ENCODE measurements around the gene CLDN34.

CLDN34 gene

GRCh38 chrX:9966775-9967408, at the start of gene CLDN34:
TSS of gene CLDN34 (plus strand) at chrX:9967358. CDS start at chrX:9967358, 0 bp downstream.
- no peak for DNase-seq
- intact Hi-C loops (cut with DNase I) = no loop called here

- intact Hi-C loops (cut with DNase I) = no loop called here
- DNase-seq = no peak
Measured at GRCh38 chrX:9917861-9918260, 49.3 kb upstream of the CLDN34 start.

- intact Hi-C loops (cut with DNase I) = no loop called here
- no peak for DNase-seq
Measured at GRCh38 chrX:9919632-9920172, 47.5 kb upstream of the CLDN34 start.

GRCh38 chrX:9921407-9921806, 45.8 kb upstream of the CLDN34 start:
- DNase-seq = no peak
- intact Hi-C loops (cut with DNase I) = no loop called here

GRCh38 chrX:9923357-9923756, 43.8 kb upstream of the CLDN34 start:
- DNase-seq = no peak
- intact Hi-C loops (cut with DNase I) = no loop called here

- intact Hi-C loops (cut with DNase I) = no loop called here
Measured at GRCh38 chrX:9926002-9926401, 41.2 kb upstream of the CLDN34 start.

GRCh38 chrX:9927698-9928482, 39.3 kb upstream of the CLDN34 start:
- peak in 38 of 42 donors; percentile 2 to 66 (median 38) for DNase-seq

More at GRCh38 chrX:9926002-9926401, 41.2 kb upstream of the CLDN34 start:
- peak in 19 of 42 donors; percentile 12 to 52 (median 28) for DNase-seq

GRCh38 chrX:9935436-9935835, 31.7 kb upstream of the CLDN34 start:
- no peak for DNase-seq
- intact Hi-C loops (cut with DNase I) = no loop called here

More at GRCh38 chrX:9927698-9928482, 39.3 kb upstream of the CLDN34 start:
- intact Hi-C loops (cut with DNase I) = no loop called here

GRCh38 chrX:9937761-9938160, 29.4 kb upstream of the CLDN34 start:
- intact Hi-C loops (cut with DNase I) = no loop called here
- DNase-seq = no peak

GRCh38 chrX:9938516-9938915, 28.6 kb upstream of the CLDN34 start:
- intact Hi-C loops (cut with DNase I) = no loop called here
- no peak for DNase-seq

GRCh38 chrX:9940421-9940820, 26.7 kb upstream of the CLDN34 start:
- intact Hi-C loops (cut with DNase I) = no loop called here
- DNase-seq = no peak

GRCh38 chrX:9942086-9942485, 25.1 kb upstream of the CLDN34 start:
- DNase-seq = no peak
- intact Hi-C loops (cut with DNase I) = no loop called here

- intact Hi-C loops (cut with DNase I) = no loop called here
- DNase-seq = no peak
Measured at GRCh38 chrX:9943420-9943819, 23.7 kb upstream of the CLDN34 start.

- intact Hi-C loops (cut with DNase I) = no loop called here
- peak in 7 of 42 donors; percentile 2 to 57 (median 12) for DNase-seq
Measured at GRCh38 chrX:9947131-9947794, 19.9 kb upstream of the CLDN34 start.

- intact Hi-C loops (cut with DNase I) = no loop called here
- no peak for DNase-seq
Measured at GRCh38 chrX:9948406-9948805, 18.8 kb upstream of the CLDN34 start.

GRCh38 chrX:9952300-9952699, 14.9 kb upstream of the CLDN34 start:
- DNase-seq = no peak
- intact Hi-C loops (cut with DNase I) = no loop called here

GRCh38 chrX:9953396-9953795, 13.8 kb upstream of the CLDN34 start:
- intact Hi-C loops (cut with DNase I) = no loop called here
- no peak for DNase-seq

GRCh38 chrX:9955506-9955905, 11.7 kb upstream of the CLDN34 start:
- no peak for DNase-seq
- intact Hi-C loops (cut with DNase I) = no loop called here

- intact Hi-C loops (cut with DNase I) = no loop called here
- DNase-seq = no peak
Measured at GRCh38 chrX:9957743-9958142, 9.4 kb upstream of the CLDN34 start.

GRCh38 chrX:9958183-9958582, 9.0 kb upstream of the CLDN34 start:
- intact Hi-C loops (cut with DNase I) = no loop called here
- no peak for DNase-seq
